IMR-90 (cell line): ENCODE data around the gene MON2.

Source experiments
- CTCF ChIP-seq: conservative IDR thresholded peaks from 2 replicates; pipeline ENCODE4 v1.5.1; 2012; ENCODE audit warnings: mild to moderate bottlenecking, low read depth, low read length, improper control_type of control experiment
- ELK1 ChIP-seq: fragments of 150-350 bp; IDR thresholded peaks from 2 replicates; pipeline ENCODE4 v1.6.1; 2016; ENCODE audit warnings: low read depth, mild to moderate bottlenecking, low read length, moderate library complexity, borderline replicate concordance
- MAZ ChIP-seq: IDR thresholded peaks from 2 replicates; pipeline ENCODE4 v1.6.1; 2012; ENCODE audit warnings: low read depth, mild to moderate bottlenecking, low read length, improper control_type of control experiment, moderate library complexity, borderline replicate concordance

GRCh38 chr12:62458626-62459025 is 8.0 kb upstream of the MON2 start:
- no peak for TF ChIP-seq CTCF
- no peak for TF ChIP-seq MAZ
- no peak for TF ChIP-seq ELK1
